Tibial artery (tissue), 4 donors: ENCODE data around the gene MEIKIN.
"Not testable (repeated sequence)": the region's sequence is repeated elsewhere in the genome, so short reads cannot be mapped to it uniquely, and the experiment has no call there.

ENCODE experiments used
- DNase-seq, 2 donors: peaks; one replicate each; pipeline ENCODE4 v3.0.0-alpha.2; 2019
- H3K27ac ChIP-seq, 2 donors: fragments of 200-600 bp; sonication (generic) in 1 of 2; 1 replicate in 1 of 2; 2 replicates in 1 of 2; pipeline ENCODE4 v1.5.1; 2018 to 2019; ENCODE audit warnings: mild to moderate bottlenecking in 1 of 2
- H3K27me3 ChIP-seq, 2 donors: fragments of 200-600 bp; sonication (generic) in 1 of 2; one replicate each; pipeline versions ENCODE4 v1.5.1 to v1.6.0; 2016 to 2019
- H3K36me3 ChIP-seq, 3 donors: fragments of 200-600 bp; sonication (generic) in 2 of 3; one replicate each; pipeline ENCODE4 v1.5.1; 2016 to 2019; ENCODE audit warnings: mild to moderate bottlenecking in 2 of 3
- H3K4me1 ChIP-seq, 4 donors: fragments of 200-600 bp; sonication (generic) in 2 of 4; 1 replicate in 3 of 4; 2 replicates in 1 of 4; pipeline ENCODE4 v1.5.1; 2016 to 2019
- H3K4me3 ChIP-seq, 2 donors: fragments of 200-600 bp; sonication (generic) in 1 of 2; 1 replicate in 1 of 2; 2 replicates in 1 of 2; pipeline ENCODE4 v1.5.1; 2018 to 2019; ENCODE audit warnings: mild to moderate bottlenecking in 2 of 2
- H3K9me3 ChIP-seq, 3 donors: fragments of 200-600 bp; sonication (generic) in 1 of 3; one replicate each; pipeline ENCODE4 v1.5.1; 2016 to 2019
- CTCF ChIP-seq, 2 experiments: fragments of 200-600 bp in 1 of 2; fragments of 450-650 bp in 1 of 2; IDR thresholded peaks; one replicate each; pipeline ENCODE4 v1.5.1; 2017 to 2019; ENCODE audit warnings: antibody characterized with exemption in 2 of 2, mild to moderate bottlenecking in 1 of 2, moderate library complexity in 1 of 2
- intact Hi-C: fragments of 100-400 bp; cut with DNase I; formaldehyde crosslinking; loops from one replicate; pipeline ENCODE4 v1.15.0; 2023; ENCODE audit warnings: low total_unique reads

The MEIKIN gene

GRCh38 chr5:131846536-131846935 is 98.9 kb downstream of the MEIKIN start:
- intact Hi-C loops: no loop called here
- H3K27me3 ChIP-seq: no peaks in the 10 kb centered on the region
- H3K4me3 ChIP-seq: no peak overlapping the region
- no peaks in the 10 kb centered on the region for H3K4me1 ChIP-seq
- H3K36me3 ChIP-seq: no peaks in the 10 kb centered on the region
- no peak for DNase-seq
- no peak for TF ChIP-seq CTCF (IDR thresholded peaks at IDR 0.05)
- no peak overlapping the region for H3K27ac ChIP-seq
- peaks cover 0 to 25% (median 21%) of the 10 kb centered on the region in 3 donors for H3K9me3 ChIP-seq

GRCh38 chr5:131845828-131846227 is 99.6 kb downstream of the MEIKIN start:
- Histone ChIP-seq H3K9me3 (peaks cover 0 to 25% (median 21%) of the 10 kb centered on the region in 3 donors), H3K4me3 (no peak overlapping the region), H3K27ac (no peak overlapping the region), H3K27me3 (no peaks in the 10 kb centered on the region), H3K36me3 (no peaks in the 10 kb centered on the region), H3K4me1 (no peaks in the 10 kb centered on the region)
- intact Hi-C loops: no loop called here
- DNase-seq: no peak
- TF ChIP-seq CTCF (IDR thresholded peaks at IDR 0.05): no peak

GRCh38 chr5:131842971-131843370 is 102.5 kb downstream of the MEIKIN start:
- H3K9me3 ChIP-seq: peaks cover 0 to 26% (median 15%) of the 10 kb centered on the region in 3 donors
- H3K27ac ChIP-seq, H3K27me3 ChIP-seq, intact Hi-C loops, H3K4me3 ChIP-seq, H3K36me3 ChIP-seq, H3K4me1 ChIP-seq, DNase-seq: not testable (repeated sequence)

- intact Hi-C loops, H3K27me3 ChIP-seq, H3K27ac ChIP-seq, H3K9me3 ChIP-seq, H3K4me1 ChIP-seq, DNase-seq, H3K36me3 ChIP-seq, H3K4me3 ChIP-seq: not testable (repeated sequence)
Measured at GRCh38 chr5:131832702-131833101, 112.8 kb downstream of the MEIKIN start.

- Histone ChIP-seq H3K36me3 (no peaks in the 10 kb centered on the region), H3K27ac (no peak overlapping the region), H3K4me3 (no peak overlapping the region), H3K27me3 (no peaks in the 10 kb centered on the region), H3K4me1 (no peaks in the 10 kb centered on the region), H3K9me3 (peaks cover 0 to 6% (median 0%) of the 10 kb centered on the region in 3 donors)
- DNase-seq: no peak
- intact Hi-C loops: no loop called here
- TF ChIP-seq CTCF (IDR thresholded peaks at IDR 0.05): no peak
Measured at GRCh38 chr5:131825404-131826013, 120.0 kb downstream of the MEIKIN start.

GRCh38 chr5:131824631-131825030 is 120.8 kb downstream of the MEIKIN start:
- Histone ChIP-seq H3K27ac (no peak overlapping the region), H3K4me3 (no peak overlapping the region), H3K9me3 (peaks cover 0 to 6% (median 0%) of the 10 kb centered on the region in 3 donors), H3K36me3 (no peaks in the 10 kb centered on the region), H3K27me3 (no peaks in the 10 kb centered on the region), H3K4me1 (no peaks in the 10 kb centered on the region)
- no peak for DNase-seq
- no peak for TF ChIP-seq CTCF (IDR thresholded peaks at IDR 0.05)
- intact Hi-C loops: no loop called here

GRCh38 chr5:131821221-131821620 is 124.2 kb downstream of the MEIKIN start:
- DNase-seq: no peak
- Histone ChIP-seq H3K27ac (no peak overlapping the region), H3K4me1 (no peaks in the 10 kb centered on the region), H3K4me3 (no peak overlapping the region), H3K27me3 (no peaks in the 10 kb centered on the region), H3K36me3 (no peaks in the 10 kb centered on the region), H3K9me3 (peaks cover 0 to 6% (median 0%) of the 10 kb centered on the region in 3 donors)
- no peak for TF ChIP-seq CTCF (IDR thresholded peaks at IDR 0.05)
- intact Hi-C loops: no loop called here
